OCI-LY7 (cell line): ENCODE results near the gene BRSK2. TPM values are rescaled to one million over a fixed set of nuclear protein-coding genes. Genes with fewer than 3 reads are reported as not detected.

Source experiments
- BruUV-seq: library from RNA; stranded (reverse); fragments of 400-500 nt; replicated peaks from 2 replicates; lab custom pipeline; 2021; lab: Mats Ljungman, UMichigan
- CTCF ChIA-PET: fragments of 300-600 bp; sonication (Branson Sonifier 250); formaldehyde crosslinking; loops from one replicate; lab custom pipeline; 2022; ENCODE audit warnings: antibody characterized with exemption; ENCODE audit not compliant: unreplicated experiment; lab: Charles Lee
- POLR2A ChIA-PET: fragments of 300-600 bp; sonication (Branson Sonifier 250); formaldehyde crosslinking; loops from one replicate; lab custom pipeline; 2022; ENCODE audit warnings: antibody characterized with exemption; lab: Charles Lee
- DNase-seq: peaks from one replicate; pipeline ENCODE4 v3.0.0-alpha.2; 2015; ENCODE audit warnings: low spot score
- H2AFZ ChIP-seq: fragments of 200-600 bp; sonication (generic), shearing (Covaris generic); 2 replicates; pipeline ENCODE4 v1.6.1; 2014; ENCODE audit warnings: mild to moderate bottlenecking, antibody characterized with exemption, low read length, moderate library complexity
- H3K27ac ChIP-seq: fragments of 200-600 bp; sonication (generic); 2 replicates; pipeline ENCODE4 v1.5.1; 2014; ENCODE audit warnings: mixed run types, low read depth, mild to moderate bottlenecking, moderate library complexity, low read length, inconsistent platforms; ENCODE audit not compliant: poor library complexity, severe bottlenecking
- H3K36me3 ChIP-seq: fragments of 200-600 bp; sonication (generic); 2 replicates; pipeline ENCODE4 v1.6.1; 2014; ENCODE audit warnings: mild to moderate bottlenecking, antibody characterized with exemption, low read length, moderate library complexity, mixed read lengths; ENCODE audit not compliant: insufficient read depth
- H3K4me1 ChIP-seq: fragments of 200-600 bp; sonication (generic); 2 replicates; pipeline ENCODE4 v1.5.1; 2014; ENCODE audit warnings: mild to moderate bottlenecking, low read length; ENCODE audit not compliant: insufficient read depth, poor library complexity, severe bottlenecking
- H3K4me2 ChIP-seq: fragments of 200-600 bp; sonication (generic); 2 replicates; pipeline ENCODE4 v1.6.1; 2014; ENCODE audit warnings: mild to moderate bottlenecking, low read length
- H3K4me3 ChIP-seq: fragments of 200-600 bp; sonication (generic); 2 replicates; pipeline ENCODE4 v1.5.1; 2014; ENCODE audit warnings: mild to moderate bottlenecking, low read depth, low read length; ENCODE audit not compliant: poor library complexity, severe bottlenecking
- H3K79me2 ChIP-seq: fragments of 200-600 bp; sonication (generic); 2 replicates; pipeline ENCODE4 v1.6.1; 2016; ENCODE audit warnings: low read depth, mild to moderate bottlenecking, low read length, moderate library complexity, mixed read lengths; ENCODE audit not compliant: insufficient read depth
- H3K9me2 ChIP-seq: fragments of 200-600 bp; sonication (generic); 2 replicates; pipeline ENCODE4 v1.6.1; 2016; ENCODE audit warnings: mild to moderate bottlenecking, low read length, mixed read lengths; ENCODE audit not compliant: insufficient read depth
- H3K9me3 ChIP-seq: fragments of 200-600 bp; sonication (generic); 2 replicates; pipeline ENCODE4 v1.6.1; 2014; ENCODE audit warnings: mild to moderate bottlenecking, mixed run types, low read length, mixed read lengths
- H4K20me1 ChIP-seq: fragments of 200-600 bp; sonication (generic); 2 replicates; pipeline ENCODE4 v1.6.1; 2014; ENCODE audit warnings: mild to moderate bottlenecking, antibody characterized with exemption, low read length, moderate library complexity, mixed read lengths; ENCODE audit not compliant: insufficient read depth
- CTCF ChIP-seq: fragments of 200-600 bp; sonication (generic); conservative IDR thresholded peaks from 2 replicates; pipeline ENCODE4 v1.5.1; 2014; ENCODE audit warnings: mild to moderate bottlenecking, antibody characterized with exemption, low read length, moderate library complexity, mixed read lengths
- EZH2phosphoT487 ChIP-seq: fragments of 200-600 bp; sonication (generic); IDR thresholded peaks from 2 replicates; pipeline ENCODE4 v1.6.1; 2018; ENCODE audit warnings: low read depth, borderline replicate concordance, mild to moderate bottlenecking, mixed run types, antibody characterized with exemption, low read length, moderate library complexity, mixed read lengths
- intact Hi-C: fragments of 100-400 bp; cut with micrococcal nuclease; formaldehyde crosslinking; loops from one replicate; pipeline ENCODE4 v1.10.0; 2022; ENCODE audit not compliant: unreplicated experiment
- total RNA-seq, 2 experiments: library from RNA; depleted of rRNA in 1 of 2; stranded (reverse); fragments of >200 nt in 1 of 2; shearing (Covaris generic) in 1 of 2; gene quantifications; 2 replicates each; pipeline ENCODE4 v1.2.3, GENCODE V29; 2014 to 2022

Gene BRSK2
- total RNA-seq, 2 experiments from 2014 or later = not detected

GRCh38 chr11:1436468-1437039, 46.8 kb downstream of the BRSK2 start:
- H3K36me3 ChIP-seq = no peaks in the 10 kb centered on the region
- no peak for DNase-seq
- H3K9me3 ChIP-seq = no peaks in the 10 kb centered on the region
- no peak overlapping the region for H2AFZ ChIP-seq
- H3K9me2 ChIP-seq = no peaks in the 10 kb centered on the region
- CTCF ChIA-PET = no interaction called here
- no peaks in the 10 kb centered on the region for H3K79me2 ChIP-seq
- BruUV-seq = no TSS peak
- H3K4me3 ChIP-seq = no peak overlapping the region
- no peaks in the 10 kb centered on the region for H4K20me1 ChIP-seq
- H3K4me2 ChIP-seq = no peak overlapping the region
- POLR2A ChIA-PET = no interaction called here
- no peaks in the 10 kb centered on the region for H3K4me1 ChIP-seq
- no peak overlapping the region for H3K27ac ChIP-seq
- intact Hi-C loops = no loop called here
- TF ChIP-seq EZH2phosphoT487 (no peak), CTCF (no peak)

GRCh38 chr11:1437500-1437899, 47.8 kb downstream of the BRSK2 start:
- Histone ChIP-seq H3K4me1 (no peaks in the 10 kb centered on the region), H3K27ac (no peak overlapping the region), H3K36me3 (no peaks in the 10 kb centered on the region), H2AFZ (no peak overlapping the region), H3K4me3 (no peak overlapping the region), H3K79me2 (no peaks in the 10 kb centered on the region), H3K9me3 (no peaks in the 10 kb centered on the region), H3K4me2 (no peak overlapping the region), H3K9me2 (no peaks in the 10 kb centered on the region), H4K20me1 (no peaks in the 10 kb centered on the region)
- ChIA-PET POLR2A (no interaction called here), CTCF (no interaction called here)
- TF ChIP-seq EZH2phosphoT487 = no peak
- no peak for TF ChIP-seq CTCF
- DNase-seq = no peak
- intact Hi-C loops = no loop called here
- BruUV-seq = no TSS peak

GRCh38 chr11:1438261-1438966, 48.7 kb downstream of the BRSK2 start:
- no peaks in the 10 kb centered on the region for H3K36me3 ChIP-seq
- H3K9me2 ChIP-seq = no peaks in the 10 kb centered on the region
- H3K4me2 ChIP-seq = no peak overlapping the region
- H3K4me3 ChIP-seq = no peak overlapping the region
- BruUV-seq = no TSS peak
- H2AFZ ChIP-seq = no peak overlapping the region
- H3K9me3 ChIP-seq = no peaks in the 10 kb centered on the region
- DNase-seq = no peak
- H3K27ac ChIP-seq = no peak overlapping the region
- H4K20me1 ChIP-seq = no peaks in the 10 kb centered on the region
- ChIA-PET CTCF (interaction anchor here (0.6 kb wide), 1 partner anchor 305 kb away, joined by 3 read pairs; no protein-coding TSS in a partner anchor), POLR2A (no interaction called here)
- intact Hi-C loops = no loop called here
- H3K79me2 ChIP-seq = no peaks in the 10 kb centered on the region
- H3K4me1 ChIP-seq = no peaks in the 10 kb centered on the region
- TF ChIP-seq EZH2phosphoT487 = no peak
- no peak for TF ChIP-seq CTCF
